Prostate gland (tissue), 2 donors: ENCODE data around the gene OPRD1. TPM values are rescaled to one million over a fixed set of nuclear protein-coding genes. Genes with fewer than 3 reads are reported as not detected.
"Not testable (repeated sequence)": the region's sequence is repeated elsewhere in the genome, so short reads cannot be mapped to it uniquely, and the experiment has no call there.

Experiments
- DNase-seq: peaks from one replicate; pipeline ENCODE4 v3.0.0-alpha.2; 2019; ENCODE audit warnings: low spot score
- H3K27ac ChIP-seq, 2 donors: fragments of 200-600 bp; sonication (generic); 2 replicates each; pipeline ENCODE4 v1.5.1; 2017 to 2019
- H3K27me3 ChIP-seq: fragments of 200-600 bp; sonication (generic); replicated peaks from 2 replicates; pipeline ENCODE4 v1.5.1; 2019; ENCODE audit not compliant: insufficient read depth
- H3K36me3 ChIP-seq, 2 donors: fragments of 200-600 bp; sonication (generic); 1 replicate in 1 of 2; 2 replicates in 1 of 2; pipeline versions ENCODE4 v1.5.1 to v1.8.1; 2017 to 2019
- H3K4me1 ChIP-seq: fragments of 200-600 bp; sonication (generic); replicated peaks from 2 replicates; pipeline ENCODE4 v1.5.1; 2019
- H3K4me3 ChIP-seq, 2 donors: fragments of 200-600 bp; sonication (generic); 2 replicates each; pipeline ENCODE4 v1.5.1; 2017 to 2019
- H3K9me3 ChIP-seq: fragments of 200-600 bp; sonication (generic); 2 replicates; pipeline ENCODE4 v1.5.1; 2017
- POLR2A ChIP-seq: fragments of 450-650 bp; IDR thresholded peaks from one replicate; pipeline ENCODE4 v1.6.1; 2016; ENCODE audit warnings: antibody characterized with exemption, mild to moderate bottlenecking
- POLR2AphosphoS5 ChIP-seq: sonication (generic); formaldehyde crosslinking; IDR thresholded peaks from one replicate; pipeline ENCODE4 v1.6.1; 2017; ENCODE audit warnings: antibody characterized with exemption
- WGBS: methylation state at CpG from one replicate; pipeline ENCODE4 v1.1.5; 2018; 5-methylcytosine and 5-hydroxymethylcytosine counted together
- intact Hi-C: fragments of 100-400 bp; cut with DNase I; formaldehyde crosslinking; loops from one replicate; pipeline ENCODE4 v1.14.2; 2022
- total RNA-seq, 2 donors: library from RNA; depleted of rRNA; stranded (reverse); fragments of >200 nt; gene quantifications; one replicate each; pipeline ENCODE4 v1.1.0, GENCODE V29; 2016
- TF ChIP-seq, protein P1 (sequence below), 4 experiments: fragments of 200-600 bp in 2 of 4; fragments of 450-650 bp in 2 of 4; sonication (generic) in 2 of 4; IDR thresholded peaks; 1 replicate in 3 of 4; 2 replicates in 1 of 4; pipeline ENCODE4 v1.5.1; 2016 to 2019; ENCODE audit warnings: antibody characterized with exemption in 4 of 4, mild to moderate bottlenecking in 2 of 4, moderate library complexity in 2 of 4

OPRD1 gene
- total RNA-seq, 2 donors from 2014 or later, result 0.09 to 0.34 TPM

DNA sequence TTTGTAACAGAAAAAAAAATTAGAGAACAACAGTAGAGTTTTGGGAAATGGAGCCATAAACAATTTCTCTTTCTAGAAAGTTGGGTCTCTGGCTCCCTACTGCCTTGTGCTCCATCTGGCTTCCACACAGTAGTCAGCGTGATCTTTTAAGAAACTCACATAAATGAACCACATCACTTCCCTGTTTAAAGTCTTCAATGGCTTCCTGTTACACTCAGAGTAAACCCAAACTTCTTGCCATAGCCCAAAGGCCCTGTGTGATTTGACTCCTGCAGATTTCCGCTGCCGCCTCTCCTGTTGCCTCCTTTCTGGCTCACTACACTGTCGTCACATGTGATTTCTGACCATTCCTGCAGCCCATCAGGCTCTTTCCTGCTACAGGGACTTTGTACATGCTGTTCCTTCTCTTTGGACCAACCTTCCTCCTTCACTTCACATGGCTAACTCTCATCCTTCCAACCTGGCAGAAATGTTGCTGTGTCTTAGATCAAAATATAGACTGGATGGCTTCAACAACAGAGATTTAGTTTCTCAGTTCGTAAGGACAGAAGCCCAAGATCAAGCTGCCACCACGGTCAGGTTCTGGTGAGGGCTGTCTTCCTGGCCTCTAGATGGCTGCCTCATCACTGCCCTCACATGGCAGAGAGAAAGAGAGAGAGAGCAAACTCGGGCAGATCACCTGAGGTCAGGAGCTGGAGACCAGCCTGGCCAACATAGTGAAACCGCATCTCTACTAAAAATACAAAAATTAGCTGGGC is 34.0 kb downstream of the OPRD1 start:
- H3K27ac ChIP-seq, result no peak overlapping the region
- H3K9me3 ChIP-seq, result no peaks in the 10 kb centered on the region
- H3K36me3 ChIP-seq, result no peaks in the 10 kb centered on the region
- intact Hi-C loops, result no loop called here
- no peak for DNase-seq
- TF ChIP-seq POLR2A (no peak), POLR2AphosphoS5 (no peak)
- TF ChIP-seq, protein P1, sequence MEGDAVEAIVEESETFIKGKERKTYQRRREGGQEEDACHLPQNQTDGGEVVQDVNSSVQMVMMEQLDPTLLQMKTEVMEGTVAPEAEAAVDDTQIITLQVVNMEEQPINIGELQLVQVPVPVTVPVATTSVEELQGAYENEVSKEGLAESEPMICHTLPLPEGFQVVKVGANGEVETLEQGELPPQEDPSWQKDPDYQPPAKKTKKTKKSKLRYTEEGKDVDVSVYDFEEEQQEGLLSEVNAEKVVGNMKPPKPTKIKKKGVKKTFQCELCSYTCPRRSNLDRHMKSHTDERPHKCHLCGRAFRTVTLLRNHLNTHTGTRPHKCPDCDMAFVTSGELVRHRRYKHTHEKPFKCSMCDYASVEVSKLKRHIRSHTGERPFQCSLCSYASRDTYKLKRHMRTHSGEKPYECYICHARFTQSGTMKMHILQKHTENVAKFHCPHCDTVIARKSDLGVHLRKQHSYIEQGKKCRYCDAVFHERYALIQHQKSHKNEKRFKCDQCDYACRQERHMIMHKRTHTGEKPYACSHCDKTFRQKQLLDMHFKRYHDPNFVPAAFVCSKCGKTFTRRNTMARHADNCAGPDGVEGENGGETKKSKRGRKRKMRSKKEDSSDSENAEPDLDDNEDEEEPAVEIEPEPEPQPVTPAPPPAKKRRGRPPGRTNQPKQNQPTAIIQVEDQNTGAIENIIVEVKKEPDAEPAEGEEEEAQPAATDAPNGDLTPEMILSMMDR (IDR thresholded peaks at IDR 0.05), result no peak
- H3K27me3 ChIP-seq, result no peaks in the 10 kb centered on the region
- H3K4me1 ChIP-seq, result no peaks in the 10 kb centered on the region
- H3K4me3 ChIP-seq, result no peak overlapping the region
- WGBS, result 53% methylated on average over 8 of the region's 8 CpGs

GRCh38 chr1:28847207-28847606 is 35.2 kb downstream of the OPRD1 start:
- H3K4me1 ChIP-seq, intact Hi-C loops, H3K4me3 ChIP-seq, H3K9me3 ChIP-seq, H3K27ac ChIP-seq, H3K27me3 ChIP-seq, DNase-seq, H3K36me3 ChIP-seq: not testable (repeated sequence)
- WGBS, result 89% methylated on average over 6 of the region's 6 CpGs

DNA sequence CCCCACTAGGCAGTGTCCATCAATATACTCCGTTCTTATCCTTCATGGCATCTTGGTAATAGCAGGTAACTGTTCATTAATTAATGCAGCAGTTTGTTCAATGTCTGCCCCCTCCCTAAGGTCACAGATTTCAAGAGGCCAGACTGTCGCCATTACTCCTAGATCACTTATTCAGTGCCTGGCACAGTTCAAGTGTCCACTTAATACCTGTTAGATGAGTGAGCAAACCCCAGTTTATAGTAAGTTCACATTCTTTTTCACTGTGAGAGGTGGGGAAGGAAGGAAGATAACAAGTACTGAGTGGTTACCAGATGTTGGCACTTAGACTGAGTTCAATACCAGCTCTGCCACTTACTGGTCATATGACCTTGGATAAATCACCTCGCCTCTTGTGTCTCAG is 36.4 kb downstream of the OPRD1 start:
- WGBS, result 83% methylated on average over 3 of the region's 3 CpGs
- Histone ChIP-seq H3K27me3 (no peaks in the 10 kb centered on the region), H3K36me3 (no peaks in the 10 kb centered on the region), H3K9me3 (no peaks in the 10 kb centered on the region), H3K4me3 (no peak overlapping the region), H3K4me1 (no peaks in the 10 kb centered on the region), H3K27ac (no peak overlapping the region)
- no peak for DNase-seq
- TF ChIP-seq POLR2AphosphoS5 (no peak), POLR2A (no peak)
- TF ChIP-seq, protein P1 (IDR thresholded peaks at IDR 0.05), result no peak
- intact Hi-C loops, result no loop called here

- Histone ChIP-seq H3K9me3 (no peaks in the 10 kb centered on the region), H3K36me3 (no peaks in the 10 kb centered on the region), H3K27me3 (no peaks in the 10 kb centered on the region), H3K4me1 (no peaks in the 10 kb centered on the region), H3K27ac (no peak overlapping the region), H3K4me3 (no peak overlapping the region)
- TF ChIP-seq, protein P1 (IDR thresholded peaks at IDR 0.05), result no peak
- TF ChIP-seq POLR2AphosphoS5 (no peak), POLR2A (no peak)
- intact Hi-C loops, result no loop called here
- DNase-seq, result no peak
- whole genome bisulfite sequencing, result 85% methylated on average over 3 of the region's 3 CpGs
These were observed 41.2 kb downstream of the OPRD1 start for GRCh38 chr1:28853093-28853742.

DNA sequence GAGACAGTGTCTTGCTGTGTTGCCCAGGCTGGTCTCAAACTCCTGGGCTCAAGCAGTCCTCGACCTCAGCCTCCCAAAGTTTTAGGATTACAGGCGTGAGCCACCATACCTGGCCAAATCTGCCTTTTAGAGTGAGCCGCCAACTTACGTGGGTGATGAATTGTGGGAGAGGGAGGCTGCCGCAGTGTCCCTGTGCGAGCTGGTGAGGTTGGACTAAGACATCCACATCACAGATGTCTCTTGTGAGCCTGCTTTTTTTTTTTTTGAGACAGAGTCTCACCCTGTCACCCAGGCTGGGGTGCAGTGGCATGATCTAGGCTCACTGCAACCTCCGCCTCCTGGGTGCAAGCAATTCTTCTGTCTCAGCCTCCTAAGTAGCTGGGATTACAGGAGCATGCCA is 42.4 kb downstream of the OPRD1 start:
- 93% methylated on average over 7 of the region's 7 CpGs for WGBS
- H3K27me3 ChIP-seq, H3K9me3 ChIP-seq, H3K4me3 ChIP-seq, H3K36me3 ChIP-seq, DNase-seq, H3K27ac ChIP-seq, intact Hi-C loops, H3K4me1 ChIP-seq: not testable (repeated sequence)

DNA sequence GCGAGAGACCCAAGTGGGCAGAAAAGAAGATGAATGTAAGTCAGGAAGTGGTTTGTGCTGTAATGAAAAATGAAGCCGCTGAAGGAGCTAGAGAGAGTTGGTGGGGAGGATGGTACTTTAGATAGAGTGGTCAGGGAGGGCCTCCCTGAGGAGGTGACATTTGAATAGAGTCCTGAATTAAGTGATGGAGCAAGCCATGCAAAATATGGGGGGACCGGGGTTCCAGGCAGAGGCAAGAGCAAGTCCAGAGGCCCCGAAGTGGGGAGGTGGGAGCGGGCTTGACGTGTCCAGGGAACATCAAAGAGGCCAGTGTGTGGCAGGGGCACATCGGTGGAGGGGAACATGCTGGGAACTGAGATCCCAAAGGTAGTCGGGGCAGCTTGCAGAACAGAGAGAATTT is 43.1 kb downstream of the OPRD1 start:
- H3K27ac ChIP-seq, result no peak overlapping the region
- DNase-seq, result no peak
- intact Hi-C loops, result no loop called here
- 68% methylated on average over 8 of the region's 8 CpGs for WGBS
- H3K9me3 ChIP-seq, result no peaks in the 10 kb centered on the region
- TF ChIP-seq POLR2A (no peak), POLR2AphosphoS5 (no peak)
- TF ChIP-seq, protein P1 (IDR thresholded peaks at IDR 0.05), result no peak
- no peaks in the 10 kb centered on the region for H3K27me3 ChIP-seq
- no peak overlapping the region for H3K4me3 ChIP-seq
- no peaks in the 10 kb centered on the region for H3K4me1 ChIP-seq
- no peaks in the 10 kb centered on the region for H3K36me3 ChIP-seq
